Ectodermal cell (in vitro differentiated cells): ENCODE results near the gene PCDHB9.

Experiments
- H3K27ac ChIP-seq: 2 replicates; pipeline ENCODE4 v1.7.0; 2013; ENCODE audit warnings: mild to moderate bottlenecking, low read depth, low read length; ENCODE audit not compliant: insufficient read depth, poor library complexity, severe bottlenecking
- H3K27me3 ChIP-seq: 2 replicates; pipeline ENCODE4 v1.7.0; 2013; ENCODE audit warnings: mild to moderate bottlenecking, low read length; ENCODE audit not compliant: insufficient read depth, control insufficient read depth, poor library complexity, severe bottlenecking
- H3K36me3 ChIP-seq: one replicate; pipeline ENCODE4 v1.7.0; 2013; ENCODE audit warnings: low read length; ENCODE audit not compliant: control insufficient read depth, insufficient read depth
- H3K4me1 ChIP-seq: one replicate; pipeline ENCODE4 v1.7.0; 2013; ENCODE audit warnings: low read length; ENCODE audit not compliant: control insufficient read depth, insufficient read depth
- H3K4me3 ChIP-seq: 2 replicates; pipeline ENCODE4 v1.7.0; 2013; ENCODE audit warnings: low read depth, low read length, control low read depth; ENCODE audit not compliant: insufficient read depth
- H3K9me3 ChIP-seq: 2 replicates; pipeline ENCODE4 v1.7.0; 2013; ENCODE audit warnings: mild to moderate bottlenecking, low read length, moderate library complexity; ENCODE audit not compliant: control insufficient read depth
- WGBS, 2 experiments: methylation state at CpG; one replicate each; pipeline ENCODE4 v1.1.7; 2013; ENCODE audit warnings: missing lambda C conversion rate in 2 of 2; 5-methylcytosine and 5-hydroxymethylcytosine counted together

PCDHB9 gene

GRCh38 chr5:141236516-141237313 is 49.8 kb downstream of the PCDHB9 start:
- Histone ChIP-seq H3K4me3 (no peak overlapping the region), H3K4me1 (no peaks in the 10 kb centered on the region), H3K27ac (no peak overlapping the region), H3K27me3 (no peaks in the 10 kb centered on the region), H3K9me3 (peaks cover 6% of the 10 kb centered on the region), H3K36me3 (no peaks in the 10 kb centered on the region)
- 95 to 96% methylated on average over 32 of the region's 32 CpGs for WGBS, 2 experiments
